KMS-11 (cell line): ENCODE results near the gene SLC30A10.

ENCODE experiments used
- H2AFZ ChIP-seq: fragments of 200-600 bp; sonication (generic); 2 replicates; pipeline ENCODE4 v1.6.1; 2016; ENCODE audit warnings: antibody characterized with exemption, mixed run types, low read depth
- H3K27ac ChIP-seq: fragments of 200-600 bp; sonication (generic); 2 replicates; pipeline ENCODE4 v1.6.1; 2016; ENCODE audit warnings: mild to moderate bottlenecking, mixed run types
- H3K27me3 ChIP-seq: fragments of 200-600 bp; sonication (generic); 2 replicates; pipeline ENCODE4 v1.6.1; 2017; ENCODE audit warnings: mild to moderate bottlenecking, low read depth, mixed run types, moderate library complexity; ENCODE audit not compliant: insufficient read depth
- H3K36me3 ChIP-seq: fragments of 200-600 bp; sonication (generic); 2 replicates; pipeline ENCODE4 v1.6.1; 2017; ENCODE audit warnings: mild to moderate bottlenecking, mixed run types; ENCODE audit not compliant: insufficient read depth
- H3K4me1 ChIP-seq: fragments of 200-600 bp; sonication (generic); 2 replicates; pipeline ENCODE4 v1.6.1; 2016; ENCODE audit warnings: mild to moderate bottlenecking, low read depth, mixed run types; ENCODE audit not compliant: poor library complexity, severe bottlenecking
- H3K4me2 ChIP-seq: fragments of 200-600 bp; sonication (generic); 2 replicates; pipeline ENCODE4 v1.7.0; 2016; ENCODE audit warnings: mild to moderate bottlenecking, mixed run types
- H3K4me3 ChIP-seq: fragments of 200-600 bp; sonication (generic); IDR thresholded peaks from 2 replicates; pipeline ENCODE4 v1.6.1; 2017; ENCODE audit warnings: low read depth, low read length, mixed read lengths; ENCODE audit not compliant: insufficient read depth
- H3K79me2 ChIP-seq: fragments of 200-600 bp; sonication (generic); 2 replicates; pipeline ENCODE4 v1.6.1; 2016; ENCODE audit warnings: low read depth, mixed run types; ENCODE audit not compliant: insufficient read depth
- H3K9ac ChIP-seq: fragments of 200-600 bp; sonication (generic); 2 replicates; pipeline ENCODE4 v1.6.1; 2016; ENCODE audit warnings: mild to moderate bottlenecking, mixed run types
- H4K20me1 ChIP-seq: fragments of 200-600 bp; sonication (generic); 2 replicates; pipeline ENCODE4 v1.6.1; 2016; ENCODE audit warnings: mild to moderate bottlenecking, mixed run types; ENCODE audit not compliant: insufficient read depth
- TF ChIP-seq, protein P1 (sequence below): fragments of 200-600 bp; sonication (generic); conservative IDR thresholded peaks from 2 replicates; pipeline ENCODE4 v1.6.1; 2017; ENCODE audit warnings: low read depth, mild to moderate bottlenecking, antibody characterized with exemption, low read length, moderate library complexity, mixed read lengths

Gene SLC30A10

GRCh38 chr1:219924342-219924741 is 4.0 kb downstream of the SLC30A10 start:
- H3K4me1 ChIP-seq: no peaks in the 10 kb centered on the region
- H3K27ac ChIP-seq: no peak overlapping the region
- H4K20me1 ChIP-seq: no peaks in the 10 kb centered on the region
- H2AFZ ChIP-seq: no peak overlapping the region
- no peaks in the 10 kb centered on the region for H3K79me2 ChIP-seq
- TF ChIP-seq, protein P1, sequence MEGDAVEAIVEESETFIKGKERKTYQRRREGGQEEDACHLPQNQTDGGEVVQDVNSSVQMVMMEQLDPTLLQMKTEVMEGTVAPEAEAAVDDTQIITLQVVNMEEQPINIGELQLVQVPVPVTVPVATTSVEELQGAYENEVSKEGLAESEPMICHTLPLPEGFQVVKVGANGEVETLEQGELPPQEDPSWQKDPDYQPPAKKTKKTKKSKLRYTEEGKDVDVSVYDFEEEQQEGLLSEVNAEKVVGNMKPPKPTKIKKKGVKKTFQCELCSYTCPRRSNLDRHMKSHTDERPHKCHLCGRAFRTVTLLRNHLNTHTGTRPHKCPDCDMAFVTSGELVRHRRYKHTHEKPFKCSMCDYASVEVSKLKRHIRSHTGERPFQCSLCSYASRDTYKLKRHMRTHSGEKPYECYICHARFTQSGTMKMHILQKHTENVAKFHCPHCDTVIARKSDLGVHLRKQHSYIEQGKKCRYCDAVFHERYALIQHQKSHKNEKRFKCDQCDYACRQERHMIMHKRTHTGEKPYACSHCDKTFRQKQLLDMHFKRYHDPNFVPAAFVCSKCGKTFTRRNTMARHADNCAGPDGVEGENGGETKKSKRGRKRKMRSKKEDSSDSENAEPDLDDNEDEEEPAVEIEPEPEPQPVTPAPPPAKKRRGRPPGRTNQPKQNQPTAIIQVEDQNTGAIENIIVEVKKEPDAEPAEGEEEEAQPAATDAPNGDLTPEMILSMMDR: no peak
- no peak overlapping the region for H3K9ac ChIP-seq
- H3K27me3 ChIP-seq: no peaks in the 10 kb centered on the region
- no peak overlapping the region for H3K4me3 ChIP-seq
- no peak overlapping the region for H3K4me2 ChIP-seq
- no peaks in the 10 kb centered on the region for H3K36me3 ChIP-seq

GRCh38 chr1:219917851-219918466 is 10.4 kb downstream of the SLC30A10 start:
- TF ChIP-seq, protein P1: no peak
- Histone ChIP-seq H2AFZ (no peak overlapping the region), H3K9ac (no peak overlapping the region)

DNA sequence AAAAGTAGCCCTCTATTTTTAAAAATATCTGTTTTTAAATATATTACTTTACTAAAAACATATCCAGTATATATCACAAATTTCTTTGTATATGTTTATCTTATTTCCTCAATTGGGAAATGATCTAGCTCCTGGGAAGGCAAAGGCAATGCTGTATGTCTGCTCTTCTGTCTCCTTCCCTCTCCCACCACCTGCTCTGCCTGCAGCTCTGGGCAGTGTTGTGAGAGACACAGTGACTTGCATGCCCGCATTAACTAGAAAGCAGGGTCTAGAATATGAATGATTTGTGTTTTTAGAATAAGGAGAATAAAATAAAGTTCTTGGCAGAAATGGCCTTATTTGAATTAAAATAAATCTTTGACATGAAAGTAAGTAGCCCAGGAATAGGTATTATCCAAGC is 11.1 kb downstream of the SLC30A10 start:
- no peak overlapping the region for H2AFZ ChIP-seq
- no peaks in the 10 kb centered on the region for H3K4me1 ChIP-seq
- no peak overlapping the region for H3K4me2 ChIP-seq
- H4K20me1 ChIP-seq: no peaks in the 10 kb centered on the region
- H3K27ac ChIP-seq: no peak overlapping the region
- H3K27me3 ChIP-seq: no peaks in the 10 kb centered on the region
- no peak overlapping the region for H3K4me3 ChIP-seq
- H3K9ac ChIP-seq: no peak overlapping the region
- no peaks in the 10 kb centered on the region for H3K36me3 ChIP-seq
- H3K79me2 ChIP-seq: no peaks in the 10 kb centered on the region
- TF ChIP-seq, protein P1: no peak

More at GRCh38 chr1:219917851-219918466, 10.4 kb downstream of the SLC30A10 start:
- Histone ChIP-seq H3K27ac (no peak overlapping the region), H3K36me3 (no peaks in the 10 kb centered on the region), H3K4me3 (no peak overlapping the region), H3K79me2 (no peaks in the 10 kb centered on the region), H3K27me3 (no peaks in the 10 kb centered on the region), H4K20me1 (no peaks in the 10 kb centered on the region), H3K4me2 (no peak overlapping the region), H3K4me1 (no peaks in the 10 kb centered on the region)

DNA sequence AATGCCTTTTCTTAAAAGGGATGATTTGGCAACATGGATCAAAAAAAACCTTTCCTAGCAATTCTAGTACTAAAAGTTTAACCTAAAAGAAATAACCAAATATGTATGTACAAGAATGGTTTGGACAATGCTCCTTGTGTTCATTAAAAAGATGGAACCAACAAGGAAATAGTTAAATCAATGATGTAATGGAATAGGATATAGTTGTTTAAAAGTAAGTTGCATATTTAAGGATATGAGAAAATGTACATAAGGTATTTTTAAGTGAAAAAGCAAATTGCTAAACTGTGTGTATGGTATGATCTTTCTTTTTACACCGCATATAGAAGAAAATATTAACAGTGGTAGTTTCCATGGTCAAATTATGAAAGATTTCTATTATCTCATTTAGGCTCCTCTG is 12.1 kb downstream of the SLC30A10 start:
- TF ChIP-seq, protein P1: no peak
- H3K36me3 ChIP-seq: no peaks in the 10 kb centered on the region
- H4K20me1 ChIP-seq: no peaks in the 10 kb centered on the region

More for the DNA sequence above, 12.1 kb downstream of the SLC30A10 start:
- Histone ChIP-seq H3K27me3 (no peaks in the 10 kb centered on the region), H3K9ac (no peak overlapping the region), H3K4me2 (no peak overlapping the region), H3K4me3 (no peak overlapping the region), H3K27ac (no peak overlapping the region), H3K79me2 (no peaks in the 10 kb centered on the region), H3K4me1 (no peaks in the 10 kb centered on the region), H2AFZ (no peak overlapping the region)
